Ishikawa (cell line): ENCODE results near the gene CYP39A1.

ENCODE experiments used
- CEBPB ChIP-seq: IDR thresholded peaks from 2 replicates; pipeline ENCODE4 v1.6.1; 2012
- CREB1 ChIP-seq: IDR thresholded peaks from 2 replicates; pipeline ENCODE4 v1.6.1; 2012; ENCODE audit warnings: low read depth
- EGR1 ChIP-seq: IDR thresholded peaks from 2 replicates; pipeline ENCODE4 v1.6.1; 2012
- EP300 ChIP-seq: IDR thresholded peaks from 2 replicates; pipeline ENCODE4 v1.6.1; 2012; ENCODE audit warnings: borderline replicate concordance
- FOXM1 ChIP-seq: IDR thresholded peaks from 2 replicates; pipeline ENCODE4 v1.6.1; 2012; ENCODE audit warnings: low read depth, borderline replicate concordance
- MAX ChIP-seq: IDR thresholded peaks from 2 replicates; pipeline ENCODE4 v1.6.1; 2012
- NFIC ChIP-seq: IDR thresholded peaks from 2 replicates; pipeline ENCODE4 v1.6.1; 2012
- RAD21 ChIP-seq: IDR thresholded peaks from 2 replicates; pipeline ENCODE4 v1.6.1; 2012; ENCODE audit warnings: low read depth
- REST ChIP-seq: IDR thresholded peaks from 2 replicates; pipeline ENCODE4 v1.6.1; 2012; ENCODE audit warnings: low read depth, mild to moderate bottlenecking
- TAF1 ChIP-seq: IDR thresholded peaks from 2 replicates; pipeline ENCODE4 v1.6.1; 2012; ENCODE audit warnings: low read depth, mild to moderate bottlenecking
- TCF12 ChIP-seq: IDR thresholded peaks from 2 replicates; pipeline ENCODE4 v1.6.1; 2012; ENCODE audit warnings: low read depth
- TEAD4 ChIP-seq: IDR thresholded peaks from 2 replicates; pipeline ENCODE4 v1.6.1; 2012
- YY1 ChIP-seq: IDR thresholded peaks from 2 replicates; pipeline ENCODE4 v1.6.1; 2012; ENCODE audit warnings: low read depth
- ZBTB7A ChIP-seq: IDR thresholded peaks from 2 replicates; pipeline ENCODE4 v1.6.1; 2012; ENCODE audit warnings: low read depth
- TF ChIP-seq, protein P1 (sequence below): IDR thresholded peaks from 2 replicates; pipeline ENCODE4 v1.6.1; 2012

Gene CYP39A1

DNA sequence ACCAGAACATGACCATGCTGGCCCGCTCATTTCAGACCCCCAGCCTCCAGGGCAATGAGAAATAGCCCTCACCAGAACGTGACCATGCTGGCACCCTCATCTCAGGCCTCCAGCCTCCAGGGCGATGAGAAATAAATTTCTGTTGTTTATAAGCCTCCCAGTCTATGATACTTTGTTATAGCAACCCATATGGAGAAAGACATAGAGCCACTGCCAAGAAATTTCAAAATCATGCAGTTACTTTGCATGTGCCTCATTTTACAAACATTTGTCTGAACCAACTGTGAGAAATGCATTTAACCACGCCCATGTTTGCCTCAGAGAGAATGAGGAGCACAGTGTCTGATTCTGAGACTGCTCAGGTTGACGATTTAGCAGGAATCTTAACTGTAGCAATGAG lies 15.5 kb downstream of the CYP39A1 start:
- TF ChIP-seq TAF1 (no peak), EGR1 (no peak), YY1 (no peak)

DNA sequence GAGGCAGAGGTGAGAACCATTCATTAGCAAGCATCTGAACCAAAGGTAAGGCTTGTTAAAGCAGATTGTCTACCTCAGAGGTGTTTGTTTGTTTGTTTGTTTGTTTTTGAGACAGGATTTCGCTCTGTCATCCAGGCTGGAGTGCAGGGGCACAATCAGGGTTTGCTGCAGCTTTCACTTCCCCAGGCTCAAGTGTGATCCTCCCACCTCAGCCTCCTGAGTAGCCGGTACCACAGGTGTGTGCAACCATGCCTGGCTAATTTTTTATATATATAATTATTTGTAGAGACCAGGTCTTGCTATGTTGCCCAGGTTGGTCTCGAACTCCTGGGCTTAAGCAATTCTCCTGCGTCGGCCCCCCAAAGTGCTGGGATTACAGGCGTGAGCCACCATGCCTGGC lies 17.2 kb downstream of the CYP39A1 start:
- TF ChIP-seq CREB1 (no peak), TEAD4 (no peak), CEBPB (no peak), FOXM1 (no peak), MAX (no peak), EP300 (no peak), TAF1 (no peak), TCF12 (no peak), EGR1 (no peak), REST (no peak), YY1 (no peak)

DNA sequence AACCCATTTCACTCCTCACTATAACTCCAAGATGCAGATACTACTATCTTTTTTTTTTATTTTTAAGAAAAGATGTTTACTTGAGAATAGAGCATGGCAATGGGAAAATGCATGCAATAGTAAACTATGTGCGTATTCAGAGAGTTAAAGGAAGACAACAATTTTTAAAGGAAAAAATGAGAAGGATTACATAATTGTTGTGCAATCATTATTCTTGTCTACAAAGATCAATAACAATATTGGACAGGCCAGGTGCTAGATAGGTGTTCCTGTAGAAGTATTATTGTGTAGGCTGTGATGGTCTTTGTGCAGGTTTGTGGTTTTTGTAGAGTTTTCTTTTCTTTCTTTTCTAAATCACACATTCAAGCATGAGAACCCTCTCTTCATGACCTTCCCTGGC lies 20.6 kb downstream of the CYP39A1 start:
- no peak for TF ChIP-seq CREB1
- TF ChIP-seq EGR1, result no peak

- TF ChIP-seq CEBPB, result no peak
- TF ChIP-seq MAX, result no peak
- TF ChIP-seq TAF1, result no peak
- no peak for TF ChIP-seq ZBTB7A
- no peak for TF ChIP-seq FOXM1
- TF ChIP-seq EP300, result no peak
- TF ChIP-seq TEAD4, result no peak
- TF ChIP-seq YY1, result no peak
- no peak for TF ChIP-seq RAD21
- TF ChIP-seq REST, result no peak
- no peak for TF ChIP-seq TCF12
- no peak for TF ChIP-seq CREB1
These were observed 22.9 kb downstream of the CYP39A1 start for GRCh38 chr6:46629691-46630090.

DNA sequence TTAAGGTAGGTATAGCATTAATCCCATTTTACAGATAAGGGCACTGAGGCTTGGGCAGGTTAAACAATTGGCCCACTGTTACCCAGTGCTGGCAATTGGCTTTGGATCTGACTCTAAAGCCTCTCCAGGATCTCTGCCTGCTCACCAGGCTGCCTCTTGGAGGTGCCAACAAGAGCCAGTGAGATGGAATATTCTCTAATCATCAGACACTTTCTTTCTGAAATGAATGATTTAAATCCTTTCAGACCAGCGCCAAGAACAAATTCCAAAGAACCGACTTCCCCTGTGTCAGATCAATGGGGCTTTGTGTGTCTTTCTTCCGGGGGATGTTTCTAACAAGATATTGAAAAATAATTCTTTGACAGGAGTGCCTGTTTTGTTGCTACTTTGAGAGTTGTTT lies 23.6 kb downstream of the CYP39A1 start:
- TF ChIP-seq TEAD4, result no peak
- no peak for TF ChIP-seq YY1
- TF ChIP-seq ZBTB7A, result no peak
- no peak for TF ChIP-seq CEBPB
- TF ChIP-seq, protein P1, sequence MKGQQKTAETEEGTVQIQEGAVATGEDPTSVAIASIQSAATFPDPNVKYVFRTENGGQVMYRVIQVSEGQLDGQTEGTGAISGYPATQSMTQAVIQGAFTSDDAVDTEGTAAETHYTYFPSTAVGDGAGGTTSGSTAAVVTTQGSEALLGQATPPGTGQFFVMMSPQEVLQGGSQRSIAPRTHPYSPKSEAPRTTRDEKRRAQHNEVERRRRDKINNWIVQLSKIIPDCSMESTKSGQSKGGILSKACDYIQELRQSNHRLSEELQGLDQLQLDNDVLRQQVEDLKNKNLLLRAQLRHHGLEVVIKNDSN, result no peak

- TF ChIP-seq ZBTB7A, result no peak
These were observed 24.1 kb downstream of the CYP39A1 start for GRCh38 chr6:46628498-46628897.

DNA sequence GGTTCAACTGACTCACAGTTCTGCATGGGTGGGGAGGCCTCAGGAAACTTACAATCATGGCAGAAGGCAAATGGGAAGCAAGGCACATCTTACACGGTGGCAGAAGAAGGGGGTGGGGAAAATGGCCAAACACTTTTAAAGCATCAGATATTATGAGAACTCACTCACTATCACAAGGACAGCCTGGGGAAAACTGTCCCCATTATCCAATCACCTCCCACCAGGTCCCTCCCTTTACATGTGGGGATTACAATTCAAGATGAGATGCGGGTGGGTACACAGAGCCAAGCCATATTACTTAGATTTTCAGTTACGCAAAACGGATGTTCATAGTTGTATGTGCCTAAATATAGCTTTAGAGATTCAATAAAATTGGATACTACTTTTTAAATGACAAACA lies 25.6 kb downstream of the CYP39A1 start:
- TF ChIP-seq FOXM1, result no peak
- TF ChIP-seq, protein P1, result no peak
- no peak for TF ChIP-seq CREB1
- no peak for TF ChIP-seq TCF12
- TF ChIP-seq EGR1, result no peak
- TF ChIP-seq TAF1, result no peak
- TF ChIP-seq CEBPB, result no peak
- TF ChIP-seq RAD21, result no peak
- no peak for TF ChIP-seq TEAD4
- no peak for TF ChIP-seq YY1
- TF ChIP-seq REST, result no peak
- no peak for TF ChIP-seq EP300
- no peak for TF ChIP-seq ZBTB7A
- TF ChIP-seq NFIC, result no peak
- no peak for TF ChIP-seq MAX
